IMR-90 (cell line): Measurements from ENCODE around the gene XPO4. TPM values are rescaled to one million over a fixed set of nuclear protein-coding genes. Genes with fewer than 3 reads are reported as not detected.

Source experiments
- ATAC-seq: fragments of 200-7000 bp; cut with Tn5 transposase; 2 replicates; pipeline ENCODE4 v1.9.1; 2020; ENCODE audit warnings: low read depth, mild to moderate bottlenecking, moderate library complexity
- BruUV-seq: library from RNA; stranded (reverse); fragments of 400-500 nt; replicated peaks from 2 replicates; lab custom pipeline; 2021; lab: Mats Ljungman, UMichigan
- CTCF ChIA-PET: fragments of 300-600 bp; formaldehyde crosslinking; extraction: SDS; loops from one replicate; lab custom pipeline; 2021; ENCODE audit warnings: antibody characterized with exemption; lab: Yijun Ruan, JAX
- POLR2A ChIA-PET: fragments of 300-600 bp; sonication (Branson Sonifier 250); formaldehyde crosslinking; loops from one replicate; lab custom pipeline; 2022; ENCODE audit warnings: antibody characterized with exemption; ENCODE audit not compliant: unreplicated experiment; lab: Charles Lee
- DNase-seq: peaks from one replicate; pipeline ENCODE4 v3.0.0; 2013
- H2AFZ ChIP-seq: replicated peaks from 2 replicates; pipeline ENCODE3; 2013; ENCODE audit warnings: low read length, mild to moderate bottlenecking; ENCODE audit not compliant: poor library complexity
- H2AK5ac ChIP-seq: 2 replicates; pipeline ENCODE4 v1.6.1; 2013; ENCODE audit warnings: low read depth, low read length, inconsistent platforms
- H2AK9ac ChIP-seq: replicated peaks from 2 replicates; pipeline ENCODE3; 2013; ENCODE audit warnings: mild to moderate bottlenecking, low read depth, low read length, moderate library complexity; ENCODE audit not compliant: poor library complexity
- H2BK120ac ChIP-seq: 2 replicates; pipeline ENCODE4 v1.6.1; 2013; ENCODE audit warnings: low read depth, low read length, inconsistent platforms
- H2BK15ac ChIP-seq: 3 replicates; pipeline ENCODE4 v1.6.1; 2013; ENCODE audit warnings: low read depth, low read length, inconsistent platforms
- H2BK20ac ChIP-seq: 2 replicates; pipeline ENCODE4 v1.6.1; 2013; ENCODE audit warnings: low read depth, mild to moderate bottlenecking, inconsistent platforms, low read length, moderate library complexity
- H2BK5ac ChIP-seq: 2 replicates; pipeline ENCODE4 v1.6.1; 2013; ENCODE audit warnings: mild to moderate bottlenecking, low read depth, low read length, inconsistent platforms; ENCODE audit not compliant: poor library complexity, severe bottlenecking
- H3K14ac ChIP-seq: replicated peaks from 2 replicates; pipeline ENCODE4 v1.6.1; 2013; ENCODE audit warnings: low read depth, low read length, inconsistent platforms
- H3K18ac ChIP-seq: 2 replicates; pipeline ENCODE4 v1.6.1; 2013; ENCODE audit warnings: low read depth, low read length, control low read depth
- H3K23ac ChIP-seq: 2 replicates; pipeline ENCODE4 v1.6.1; 2013; ENCODE audit warnings: low read depth, low read length, inconsistent platforms
- H3K27ac ChIP-seq: 2 replicates; pipeline ENCODE4 v1.5.1; 2013; ENCODE audit warnings: mild to moderate bottlenecking, control low read depth, low read length; ENCODE audit not compliant: insufficient read depth
- H3K27me3 ChIP-seq: 2 replicates; pipeline ENCODE4 v1.6.1; 2013; ENCODE audit warnings: low read length; ENCODE audit not compliant: control insufficient read depth, insufficient read depth
- H3K36me3 ChIP-seq: 2 replicates; pipeline ENCODE4 v1.6.1; 2013; ENCODE audit warnings: low read length, mixed read lengths; ENCODE audit not compliant: control insufficient read depth, insufficient read depth
- H3K4ac ChIP-seq: 2 replicates; pipeline ENCODE4 v1.6.1; 2013; ENCODE audit warnings: low read depth, low read length, inconsistent platforms
- H3K4me1 ChIP-seq: 2 replicates; pipeline ENCODE4 v1.6.1; 2013; ENCODE audit warnings: low read length, mixed read lengths; ENCODE audit not compliant: control insufficient read depth, insufficient read depth
- H3K4me2 ChIP-seq: 2 replicates; pipeline ENCODE4 v1.6.1; 2013; ENCODE audit warnings: low read depth, mild to moderate bottlenecking, control low read depth, low read length, moderate library complexity
- H3K4me3 ChIP-seq: 2 replicates; pipeline ENCODE4 v1.5.1; 2013; ENCODE audit warnings: low read depth, mild to moderate bottlenecking, control low read depth, low read length, moderate library complexity; ENCODE audit not compliant: insufficient read depth
- H3K56ac ChIP-seq: 2 replicates; pipeline ENCODE4 v1.6.1; 2013; ENCODE audit warnings: low read length, inconsistent platforms; ENCODE audit not compliant: insufficient read depth; ENCODE audit errors: extremely low read depth
- H3K79me1 ChIP-seq, 2 experiments: 2 replicates each; pipeline ENCODE4 v1.6.1; 2013; ENCODE audit warnings: low read length in 2 of 2, inconsistent platforms in 1 of 2, low read depth in 1 of 2
- H3K9ac ChIP-seq: 2 replicates; pipeline ENCODE4 v1.6.1; 2013; ENCODE audit warnings: low read depth, low read length, control low read depth
- H3K9me1 ChIP-seq: 2 replicates; pipeline ENCODE4 v1.6.1; 2013; ENCODE audit warnings: low read length, inconsistent platforms; ENCODE audit not compliant: insufficient read depth
- H3K9me3 ChIP-seq: 2 replicates; pipeline ENCODE4 v1.6.1; 2013; ENCODE audit warnings: low read length; ENCODE audit not compliant: control insufficient read depth, insufficient read depth
- H4K20me1 ChIP-seq: 2 replicates; pipeline ENCODE4 v1.6.1; 2013; ENCODE audit warnings: low read length, inconsistent platforms; ENCODE audit not compliant: insufficient read depth
- H4K5ac ChIP-seq: 2 replicates; pipeline ENCODE4 v1.6.1; 2013; ENCODE audit warnings: mild to moderate bottlenecking, low read depth, low read length, control low read depth
- H4K8ac ChIP-seq, 2 experiments: 2 replicates each; pipeline ENCODE4 v1.6.1; 2013; ENCODE audit warnings: low read depth in 2 of 2, low read length in 2 of 2, control low read depth in 1 of 2, inconsistent platforms in 1 of 2
- H4K91ac ChIP-seq: 2 replicates; pipeline ENCODE4 v1.6.1; 2013; ENCODE audit warnings: low read depth, low read length, inconsistent platforms; ENCODE audit not compliant: insufficient read depth
- BHLHE40 ChIP-seq: fragments of 150-350 bp; IDR thresholded peaks from 2 replicates; pipeline ENCODE4 v1.6.1; 2016; ENCODE audit warnings: mild to moderate bottlenecking, low read depth, low read length
- CEBPB ChIP-seq: IDR thresholded peaks from 2 replicates; pipeline ENCODE4 v1.6.1; 2012; ENCODE audit warnings: low read depth, low read length, improper control_type of control experiment
- CHD1 ChIP-seq: IDR thresholded peaks from 2 replicates; pipeline ENCODE4 v1.6.1; 2012; ENCODE audit warnings: low read depth, low read length, improper control_type of control experiment
- FOS ChIP-seq: fragments of 150-350 bp; IDR thresholded peaks from 2 replicates; pipeline ENCODE4 v1.6.1; 2016; ENCODE audit warnings: low read depth, low read length
- MAFK ChIP-seq: IDR thresholded peaks from 2 replicates; pipeline ENCODE4 v1.6.1; 2012; ENCODE audit warnings: low read depth, low read length, improper control_type of control experiment
- MAZ ChIP-seq: IDR thresholded peaks from 2 replicates; pipeline ENCODE4 v1.6.1; 2012; ENCODE audit warnings: low read depth, mild to moderate bottlenecking, low read length, improper control_type of control experiment, moderate library complexity, borderline replicate concordance
- MXI1 ChIP-seq: IDR thresholded peaks from 2 replicates; pipeline ENCODE4 v1.6.1; 2012; ENCODE audit warnings: low read depth, mild to moderate bottlenecking, low read length, moderate library complexity, borderline replicate concordance
- NFE2L2 ChIP-seq: fragments of 150-350 bp; IDR thresholded peaks from 2 replicates; pipeline ENCODE4 v1.6.1; 2016; ENCODE audit warnings: low read depth, mild to moderate bottlenecking, low read length
- POLR2A ChIP-seq: IDR thresholded peaks from 2 replicates; pipeline ENCODE4 v1.6.1; 2012; ENCODE audit warnings: mild to moderate bottlenecking, low read depth, low read length
- RAD21 ChIP-seq: IDR thresholded peaks from 2 replicates; pipeline ENCODE4 v1.6.1; 2012; ENCODE audit warnings: low read length, improper control_type of control experiment
- RCOR1 ChIP-seq: IDR thresholded peaks from 2 replicates; pipeline ENCODE4 v1.6.1; 2012; ENCODE audit warnings: mild to moderate bottlenecking, low read length, improper control_type of control experiment; ENCODE audit not compliant: insufficient replicate concordance
- RFX5 ChIP-seq: IDR thresholded peaks from 2 replicates; pipeline ENCODE4 v1.8.0; 2012; ENCODE audit warnings: low read depth, mild to moderate bottlenecking, low read length, moderate library complexity
- SMC3 ChIP-seq: fragments of 150-350 bp; IDR thresholded peaks from 2 replicates; pipeline ENCODE4 v1.6.1; 2016; ENCODE audit warnings: low read depth, mild to moderate bottlenecking, antibody characterized with exemption, low read length, moderate library complexity
- WGBS, 2 experiments: methylation state at CpG; one replicate each; pipeline versions ENCODE4 v1.1.5 to v1.1.7; 2013; ENCODE audit warnings: missing lambda C conversion rate in 2 of 2; ENCODE audit not compliant: insufficient read length in 1 of 2; ENCODE audit errors: extremely low coverage in 2 of 2; 5-methylcytosine and 5-hydroxymethylcytosine counted together
- dilution Hi-C: fragments of 300-500 bp; cut with HindIII; formaldehyde crosslinking; loops from one replicate; pipeline ENCODE4 v1.14.3; 2018; ENCODE audit warnings: low sequenced_read_pairs; ENCODE audit not compliant: unreplicated experiment
- in situ Hi-C: fragments of 300-500 bp; cut with MboI; formaldehyde crosslinking; loops from 3 replicates; pipeline ENCODE4 v1.14.3; 2019; ENCODE audit warnings: low sequenced_read_pairs, inconsistent platforms, mixed read lengths
- intact Hi-C: fragments of 100-400 bp; cut with micrococcal nuclease; formaldehyde crosslinking; loops from 2 replicates; pipeline ENCODE4 v1.10.0; 2022
- polyA plus RNA-seq, 3 experiments: library from polyadenylated mRNA; depleted of rRNA; stranded (reverse); fragments of >200 nt; gene quantifications; 2 replicates each; pipeline ENCODE4 v1.2.3, GENCODE V29; 2012; ENCODE audit warnings: low replicate concordance in 1 of 3
- total RNA-seq: library from RNA; depleted of rRNA; stranded (reverse); fragments of >200 nt; gene quantifications from 2 replicates; pipeline ENCODE4 v1.2.3, GENCODE V29; 2012
- TF ChIP-seq, protein P1 (sequence below): fragments of 150-350 bp; IDR thresholded peaks from 2 replicates; pipeline ENCODE4 v1.6.1; 2017; ENCODE audit warnings: mild to moderate bottlenecking, antibody characterized with exemption, low read length, low read depth
- TF ChIP-seq, protein P2 (sequence below): conservative IDR thresholded peaks from 2 replicates; pipeline ENCODE4 v1.5.1; 2012; ENCODE audit warnings: mild to moderate bottlenecking, low read depth, low read length, improper control_type of control experiment
- TF ChIP-seq, protein P3 (sequence below): fragments of 150-350 bp; IDR thresholded peaks from 2 replicates; pipeline ENCODE4 v1.6.1; 2016; ENCODE audit warnings: low read depth, mild to moderate bottlenecking, low read length, moderate library complexity, borderline replicate concordance

The XPO4 gene
- total and polyA plus RNA-seq, 2 of the 4 experiments (the other 2 are of a cell fraction) = 5.0 to 21.1 TPM

DNA sequence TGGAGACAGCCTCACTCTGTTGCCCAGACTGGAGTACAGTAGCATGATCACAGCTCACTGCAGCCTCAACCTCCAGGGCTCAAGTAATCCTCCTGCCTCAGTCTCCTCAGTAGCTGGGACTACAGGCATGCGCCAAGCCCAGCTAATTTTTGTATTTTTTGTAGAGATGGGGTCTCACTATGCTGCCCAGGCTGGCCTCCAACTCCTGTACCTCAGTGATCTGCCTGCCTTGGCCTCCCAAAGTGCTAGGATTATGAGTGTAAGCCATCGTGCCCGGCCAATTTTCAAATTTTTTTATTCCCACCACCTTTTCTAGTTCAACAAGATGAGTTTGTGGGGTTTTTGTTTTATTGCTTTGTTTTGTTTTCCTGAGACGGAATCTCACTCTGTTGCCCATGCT, 31.7 kb downstream of the XPO4 start:
- Histone ChIP-seq H3K79me1 (peaks cover 28 to 59% of the 10 kb centered on the region in 2 experiments; a peak in 3 of 4 replicates), H3K23ac (no peak overlapping the region), H4K8ac (no peak overlapping the region), H2BK20ac (no peak overlapping the region), H2BK120ac (no peak overlapping the region), H3K18ac (no peak overlapping the region), H3K14ac (no peak overlapping the region), H4K91ac (no peak overlapping the region), H4K20me1 (peaks cover 10% of the 10 kb centered on the region), H3K9me3 (no peaks in the 10 kb centered on the region), H3K36me3 (no peaks in the 10 kb centered on the region), H2BK5ac (no peak overlapping the region), H3K4me3 (no peak overlapping the region), H2AK9ac (no peak overlapping the region), H3K56ac (no peak overlapping the region), H4K5ac (no peak overlapping the region), H2AK5ac (no peak overlapping the region), H3K4ac (no peak overlapping the region), H3K9ac (no peak overlapping the region), H3K4me1 (peaks cover 5% of the 10 kb centered on the region), H3K27ac (no peak overlapping the region), H2AFZ (no peak overlapping the region), H3K9me1 (no peaks in the 10 kb centered on the region), H3K27me3 (no peaks in the 10 kb centered on the region), H2BK15ac (no peak overlapping the region), H3K4me2 (no peak overlapping the region)
- ChIA-PET POLR2A (no interaction called here), CTCF (no interaction called here)
- in situ Hi-C loops = no loop called here
- DNase-seq = no peak
- no CpG with 5 or more reads among the region's 4 CpGs for WGBS, 2 experiments
- BruUV-seq = no TSS peak
- ATAC-seq = no peak
- intact Hi-C loops = loop anchor here (5.0 kb wide), 1 partner anchor 606 kb away; no protein-coding TSS in a partner anchor
- no peak for TF ChIP-seq RAD21
- TF ChIP-seq SMC3 = no peak
- TF ChIP-seq NFE2L2 = no peak
- no peak for TF ChIP-seq FOS
- no peak for TF ChIP-seq CEBPB
- TF ChIP-seq, protein P1, sequence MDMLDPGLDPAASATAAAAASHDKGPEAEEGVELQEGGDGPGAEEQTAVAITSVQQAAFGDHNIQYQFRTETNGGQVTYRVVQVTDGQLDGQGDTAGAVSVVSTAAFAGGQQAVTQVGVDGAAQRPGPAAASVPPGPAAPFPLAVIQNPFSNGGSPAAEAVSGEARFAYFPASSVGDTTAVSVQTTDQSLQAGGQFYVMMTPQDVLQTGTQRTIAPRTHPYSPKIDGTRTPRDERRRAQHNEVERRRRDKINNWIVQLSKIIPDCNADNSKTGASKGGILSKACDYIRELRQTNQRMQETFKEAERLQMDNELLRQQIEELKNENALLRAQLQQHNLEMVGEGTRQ = no peak
- no peak for TF ChIP-seq RFX5
- no peak for TF ChIP-seq POLR2A
- TF ChIP-seq, protein P2, sequence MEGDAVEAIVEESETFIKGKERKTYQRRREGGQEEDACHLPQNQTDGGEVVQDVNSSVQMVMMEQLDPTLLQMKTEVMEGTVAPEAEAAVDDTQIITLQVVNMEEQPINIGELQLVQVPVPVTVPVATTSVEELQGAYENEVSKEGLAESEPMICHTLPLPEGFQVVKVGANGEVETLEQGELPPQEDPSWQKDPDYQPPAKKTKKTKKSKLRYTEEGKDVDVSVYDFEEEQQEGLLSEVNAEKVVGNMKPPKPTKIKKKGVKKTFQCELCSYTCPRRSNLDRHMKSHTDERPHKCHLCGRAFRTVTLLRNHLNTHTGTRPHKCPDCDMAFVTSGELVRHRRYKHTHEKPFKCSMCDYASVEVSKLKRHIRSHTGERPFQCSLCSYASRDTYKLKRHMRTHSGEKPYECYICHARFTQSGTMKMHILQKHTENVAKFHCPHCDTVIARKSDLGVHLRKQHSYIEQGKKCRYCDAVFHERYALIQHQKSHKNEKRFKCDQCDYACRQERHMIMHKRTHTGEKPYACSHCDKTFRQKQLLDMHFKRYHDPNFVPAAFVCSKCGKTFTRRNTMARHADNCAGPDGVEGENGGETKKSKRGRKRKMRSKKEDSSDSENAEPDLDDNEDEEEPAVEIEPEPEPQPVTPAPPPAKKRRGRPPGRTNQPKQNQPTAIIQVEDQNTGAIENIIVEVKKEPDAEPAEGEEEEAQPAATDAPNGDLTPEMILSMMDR = no peak
- TF ChIP-seq BHLHE40 = no peak
- no peak for TF ChIP-seq MAFK
- no peak for TF ChIP-seq MXI1
- TF ChIP-seq MAZ = no peak
- TF ChIP-seq, protein P3, sequence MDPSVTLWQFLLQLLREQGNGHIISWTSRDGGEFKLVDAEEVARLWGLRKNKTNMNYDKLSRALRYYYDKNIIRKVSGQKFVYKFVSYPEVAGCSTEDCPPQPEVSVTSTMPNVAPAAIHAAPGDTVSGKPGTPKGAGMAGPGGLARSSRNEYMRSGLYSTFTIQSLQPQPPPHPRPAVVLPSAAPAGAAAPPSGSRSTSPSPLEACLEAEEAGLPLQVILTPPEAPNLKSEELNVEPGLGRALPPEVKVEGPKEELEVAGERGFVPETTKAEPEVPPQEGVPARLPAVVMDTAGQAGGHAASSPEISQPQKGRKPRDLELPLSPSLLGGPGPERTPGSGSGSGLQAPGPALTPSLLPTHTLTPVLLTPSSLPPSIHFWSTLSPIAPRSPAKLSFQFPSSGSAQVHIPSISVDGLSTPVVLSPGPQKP = no peak
- TF ChIP-seq CHD1 = no peak
- TF ChIP-seq RCOR1 = no peak
- dilution Hi-C loops = no loop called here
